Fibroblast of lung (primary cell): ENCODE results near the gene SRP9. TPM values are rescaled to one million over a fixed set of nuclear protein-coding genes. Genes with fewer than 3 reads are reported as not detected.
A peak's percentile ranks its signal among the peaks of the same experiment; 100 is the strongest.

Experiments used
- DNase-seq, 2 donors: peaks; one replicate each; pipeline versions ENCODE4 v3.0.0 to v3.0.0-alpha.2; 2010; ENCODE audit warnings: low read depth in 2 of 2
- H2AFZ ChIP-seq: 2 replicates; pipeline ENCODE4 v1.5.1; 2012; ENCODE audit warnings: low read length, control low read depth, inconsistent platforms
- H3K27ac ChIP-seq: 2 replicates; pipeline ENCODE4 v1.5.1; 2011; ENCODE audit warnings: low read length, control low read depth; ENCODE audit not compliant: insufficient read depth
- H3K27me3 ChIP-seq: 2 replicates; pipeline ENCODE4 v1.5.1; 2011; ENCODE audit warnings: mild to moderate bottlenecking, low read length; ENCODE audit not compliant: control insufficient read depth, insufficient read depth
- H3K36me3 ChIP-seq: 2 replicates; pipeline ENCODE4 v1.5.1; 2011; ENCODE audit warnings: low read length; ENCODE audit not compliant: control insufficient read depth, insufficient read depth
- H3K4me1 ChIP-seq: 2 replicates; pipeline ENCODE4 v1.5.1; 2011; ENCODE audit warnings: low read length; ENCODE audit not compliant: control insufficient read depth, insufficient read depth; ENCODE audit errors: extremely low read depth
- H3K4me2 ChIP-seq: 2 replicates; pipeline ENCODE4 v1.5.1; 2011; ENCODE audit warnings: low read length, control low read depth; ENCODE audit not compliant: insufficient read depth; ENCODE audit errors: extremely low read depth
- H3K4me3 ChIP-seq, 4 experiments: fragments of 200-600 bp in 1 of 4; sonication (generic) in 1 of 4; replicated peaks in 1 of 4; 2 replicates each; pipeline ENCODE4 v1.5.1; 2011 to 2016; ENCODE audit warnings: low read length in 4 of 4, low read depth in 3 of 4, mild to moderate bottlenecking in 3 of 4, control low read depth in 2 of 4, inconsistent platforms in 1 of 4, mixed read lengths in 1 of 4; ENCODE audit not compliant: insufficient read depth in 1 of 4; ENCODE audit errors: control extremely low read depth in 1 of 4
- H3K79me2 ChIP-seq: 2 replicates; pipeline ENCODE4 v1.5.1; 2012; ENCODE audit warnings: mild to moderate bottlenecking, low read length, inconsistent platforms; ENCODE audit not compliant: control insufficient read depth, insufficient read depth
- H3K9ac ChIP-seq: 2 replicates; pipeline ENCODE4 v1.5.1; 2011; ENCODE audit warnings: mild to moderate bottlenecking, low read length, control low read depth; ENCODE audit not compliant: insufficient read depth
- H3K9me3 ChIP-seq: 2 replicates; pipeline ENCODE4 v1.5.1; 2012; ENCODE audit warnings: low read depth, low read length; ENCODE audit not compliant: control insufficient read depth, insufficient read depth
- H4K20me1 ChIP-seq: 2 replicates; pipeline ENCODE4 v1.5.1; 2011; ENCODE audit warnings: low read length; ENCODE audit not compliant: control insufficient read depth, insufficient read depth; ENCODE audit errors: extremely low read depth
- CTCF ChIP-seq, 2 donors: IDR thresholded peaks in 1 of 2; conservative IDR thresholded peaks in 1 of 2; 1 replicate in 1 of 2; 2 replicates in 1 of 2; pipeline ENCODE4 v1.5.1; 2011 to 2012; ENCODE audit warnings: low read length in 2 of 2, control low read depth in 1 of 2, inconsistent platforms in 1 of 2, low read depth in 1 of 2, mild to moderate bottlenecking in 1 of 2
- EZH2 ChIP-seq: IDR thresholded peaks from 2 replicates; pipeline ENCODE4 v1.5.1; 2012; ENCODE audit warnings: low read length, control low read depth, mild to moderate bottlenecking; ENCODE audit errors: missing control alignments
- polyA plus RNA-seq, 2 donors: library from polyadenylated mRNA; depleted of rRNA in 1 of 2; stranded (reverse) in 1 of 2; unstranded in 1 of 2; fragments of >200 nt; gene quantifications; 2 replicates each; pipeline ENCODE4 v1.2.1, GENCODE V29; 2011 to 2012; ENCODE audit warnings: missing spikeins in 1 of 2
- total RNA-seq: library from RNA; depleted of rRNA; stranded (reverse); fragments of >200 nt; gene quantifications from 2 replicates; pipeline ENCODE4 v1.2.1, GENCODE V29; 2014

The SRP9 gene
- total and polyA plus RNA-seq, 2 donors (not counting 1 experiment from before 2014, with no cell fraction given) = 202 to 442 TPM

GRCh38 chr1:225747566-225747965 lies 30.1 kb upstream of the SRP9 start:
- H3K36me3 ChIP-seq = no peaks in the 10 kb centered on the region
- no peaks in the 10 kb centered on the region for H4K20me1 ChIP-seq
- DNase-seq = no peak
- H3K79me2 ChIP-seq = no peaks in the 10 kb centered on the region
- H2AFZ ChIP-seq = no peak overlapping the region
- H3K9me3 ChIP-seq = no peaks in the 10 kb centered on the region
- no peaks in the 10 kb centered on the region for H3K4me1 ChIP-seq
- no peak overlapping the region for H3K9ac ChIP-seq
- H3K27me3 ChIP-seq = no peaks in the 10 kb centered on the region
- H3K4me2 ChIP-seq = no peak overlapping the region
- no peak overlapping the region for H3K27ac ChIP-seq
- H3K4me3 ChIP-seq = no peak overlapping the region
- no peak for TF ChIP-seq CTCF (conservative IDR thresholded peaks at IDR 0.05 in 1 of 2, IDR thresholded peaks at IDR 0.05 in 1 of 2; ENCODE audit: low read depth in 1 of 2, low read length in 2 of 2)
- TF ChIP-seq EZH2 = no peak

- no peaks in the 10 kb centered on the region for H3K36me3 ChIP-seq
- H3K4me2 ChIP-seq = no peak overlapping the region
- no peaks in the 10 kb centered on the region for H3K4me1 ChIP-seq
- DNase-seq = peak in 1 of 2 donors; percentile 37
- H3K79me2 ChIP-seq = no peaks in the 10 kb centered on the region
- no peaks in the 10 kb centered on the region for H3K9me3 ChIP-seq
- TF ChIP-seq CTCF (conservative IDR thresholded peaks at IDR 0.05 in 1 of 2, IDR thresholded peaks at IDR 0.05 in 1 of 2; ENCODE audit: low read depth in 1 of 2, low read length in 2 of 2) = no peak
- no peak for TF ChIP-seq EZH2
- H2AFZ ChIP-seq = no peak overlapping the region
- no peak overlapping the region for H3K9ac ChIP-seq
- H4K20me1 ChIP-seq = no peaks in the 10 kb centered on the region
- no peak overlapping the region for H3K27ac ChIP-seq
- H3K4me3 ChIP-seq = no peak overlapping the region
- H3K27me3 ChIP-seq = no peaks in the 10 kb centered on the region
Observed at GRCh38 chr1:225748529-225748928, 29.1 kb upstream of the SRP9 start.

GRCh38 chr1:225749706-225750105 lies 27.9 kb upstream of the SRP9 start:
- no peaks in the 10 kb centered on the region for H3K4me1 ChIP-seq
- no peaks in the 10 kb centered on the region for H4K20me1 ChIP-seq
- H3K36me3 ChIP-seq = no peaks in the 10 kb centered on the region
- TF ChIP-seq CTCF (conservative IDR thresholded peaks at IDR 0.05 in 1 of 2, IDR thresholded peaks at IDR 0.05 in 1 of 2; ENCODE audit: low read depth in 1 of 2, low read length in 2 of 2) (no peak), EZH2 (no peak)
- H3K4me3 ChIP-seq = no peak overlapping the region
- no peaks in the 10 kb centered on the region for H3K79me2 ChIP-seq
- no peaks in the 10 kb centered on the region for H3K9me3 ChIP-seq
- no peaks in the 10 kb centered on the region for H3K27me3 ChIP-seq
- no peak overlapping the region for H3K27ac ChIP-seq
- H3K4me2 ChIP-seq = no peak overlapping the region
- H2AFZ ChIP-seq = no peak overlapping the region
- DNase-seq = no peak
- no peak overlapping the region for H3K9ac ChIP-seq
